HG03064 (cell line): ENCODE measurements around the gene PBX3.

Source experiments
- ATAC-seq: cut with Tn5 transposase; IDR thresholded peaks from one replicate; pipeline ENCODE4 v1.9.1; 2021; ENCODE audit warnings: low read depth; ENCODE audit not compliant: unreplicated experiment

Gene PBX3

GRCh38 chr9:125932012-125932411 lies 184.8 kb downstream of the PBX3 start:
- no peak for ATAC-seq

DNA sequence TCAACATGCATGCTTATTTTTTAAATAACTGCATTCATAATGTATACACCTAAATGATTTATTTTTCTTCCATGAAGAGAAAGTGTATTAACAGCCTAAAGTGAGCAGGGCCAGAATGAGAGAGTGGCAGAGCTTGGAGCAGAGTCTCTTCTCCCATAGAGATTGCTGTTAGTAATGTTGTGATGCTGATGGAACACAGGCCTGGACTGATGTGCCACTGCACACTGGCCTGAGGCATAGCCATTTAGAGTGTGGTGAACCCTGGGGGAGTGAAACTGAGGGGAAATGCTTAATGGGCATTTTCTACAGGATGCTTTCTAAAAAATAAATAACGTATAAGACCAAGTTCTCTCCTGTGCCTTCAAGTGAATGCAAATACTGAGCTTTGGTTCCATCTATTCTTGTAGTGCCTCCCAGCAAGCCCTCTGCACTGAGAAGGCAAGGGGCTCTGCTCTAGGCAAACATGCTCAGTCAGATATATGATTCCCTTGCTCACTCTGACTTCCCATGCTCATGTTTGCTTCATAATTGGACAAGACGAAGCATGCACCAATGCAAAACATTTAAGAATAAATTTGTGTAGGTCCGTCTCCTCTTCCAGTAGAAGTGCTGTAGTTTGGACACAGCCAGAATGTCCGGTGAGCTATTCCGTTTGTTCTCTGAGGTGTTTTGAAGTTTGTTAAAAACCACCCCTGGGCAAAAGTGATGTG lies 185.7 kb downstream of the PBX3 start:
- no peak for ATAC-seq

DNA sequence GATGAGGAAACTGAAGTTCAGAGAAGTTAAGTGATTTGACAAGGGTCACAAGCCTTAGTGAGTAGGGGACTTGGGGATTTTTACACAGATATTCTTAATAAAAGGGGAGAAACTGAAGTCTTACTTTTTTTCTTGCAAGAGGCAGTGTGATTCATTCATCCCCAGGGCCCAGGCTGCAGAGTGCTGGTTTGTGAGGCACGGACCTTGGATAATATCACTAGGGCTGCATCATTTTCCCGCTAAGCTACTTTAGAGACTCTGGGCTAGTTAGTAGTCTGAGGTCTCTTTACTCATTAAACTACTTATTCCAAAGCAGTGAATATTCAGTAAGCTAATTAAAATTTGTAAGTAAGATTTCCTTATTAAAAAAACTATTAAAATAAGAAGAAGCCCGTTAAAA lies 195.0 kb downstream of the PBX3 start:
- no peak for ATAC-seq

DNA sequence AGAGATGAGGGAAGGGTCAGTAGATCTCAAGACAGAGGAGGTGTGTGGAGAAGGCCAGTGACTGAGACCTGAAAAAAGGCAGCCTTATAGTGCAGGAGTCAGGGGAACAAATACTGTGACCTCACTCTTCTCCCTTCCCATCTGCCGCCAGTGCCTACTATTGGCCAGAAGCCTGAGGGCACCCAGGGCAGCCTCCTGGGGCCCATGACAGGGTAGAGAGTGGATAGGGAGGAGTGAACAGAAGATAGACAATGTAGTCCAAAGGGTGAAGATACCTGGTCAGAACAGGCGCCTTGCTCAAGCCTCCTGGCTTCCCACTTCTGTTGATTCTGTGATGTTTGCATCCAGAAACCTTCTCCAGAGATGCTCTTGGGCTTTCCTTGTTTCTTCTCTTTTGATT lies 196.7 kb downstream of the PBX3 start:
- no peak for ATAC-seq

DNA sequence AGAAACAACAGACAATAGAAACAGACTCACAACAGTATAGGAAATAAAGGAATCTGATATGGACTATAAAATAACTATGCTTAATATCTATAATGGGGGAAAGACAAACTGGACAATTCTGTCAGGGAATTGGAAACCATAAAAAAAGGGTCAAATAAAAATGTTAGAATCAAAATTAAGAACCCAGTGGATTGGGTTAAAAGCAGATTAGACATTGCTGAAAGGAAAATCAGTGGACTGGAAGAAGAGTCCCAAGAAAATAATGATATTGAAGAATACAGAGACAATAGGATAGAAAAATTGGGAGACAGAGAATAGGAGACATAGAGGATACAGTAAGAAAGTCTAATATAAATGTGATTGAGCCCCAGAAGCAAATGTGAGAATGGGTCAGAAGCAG lies 199.2 kb downstream of the PBX3 start:
- no peak for ATAC-seq

GRCh38 chr9:125948887-125949596 lies 201.9 kb downstream of the PBX3 start:
- no peak for ATAC-seq

- ATAC-seq: no peak
Observed at GRCh38 chr9:125949703-125950460, 202.7 kb downstream of the PBX3 start.

DNA sequence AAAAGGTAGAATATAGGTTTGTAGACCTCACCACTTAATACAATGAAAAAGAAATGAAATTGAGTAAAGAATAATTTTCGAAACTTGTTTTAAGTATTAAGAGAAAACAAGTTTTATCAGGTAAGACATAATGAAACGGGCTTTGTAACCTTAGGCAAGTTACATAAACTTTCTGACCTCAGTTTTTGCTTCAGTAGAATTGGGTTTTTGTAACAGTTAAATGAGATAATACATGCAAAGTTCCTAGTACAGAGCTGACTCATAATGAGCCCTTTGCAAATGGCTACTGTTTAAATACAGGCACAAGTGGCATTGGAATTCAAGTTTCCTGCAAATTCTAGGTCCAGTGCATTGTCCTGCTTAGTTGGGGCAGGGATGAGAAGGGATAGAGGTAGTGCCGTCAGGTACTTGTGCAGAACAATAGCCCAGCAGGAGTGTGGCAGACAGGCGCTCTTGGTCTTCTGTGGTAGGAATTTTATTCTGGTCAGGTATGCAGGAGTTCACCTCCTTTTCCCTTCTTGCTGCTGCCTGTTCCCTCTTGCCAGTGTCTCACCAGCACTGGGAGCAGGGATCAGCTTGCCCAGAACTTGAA lies 203.8 kb downstream of the PBX3 start:
- no peak for ATAC-seq

DNA sequence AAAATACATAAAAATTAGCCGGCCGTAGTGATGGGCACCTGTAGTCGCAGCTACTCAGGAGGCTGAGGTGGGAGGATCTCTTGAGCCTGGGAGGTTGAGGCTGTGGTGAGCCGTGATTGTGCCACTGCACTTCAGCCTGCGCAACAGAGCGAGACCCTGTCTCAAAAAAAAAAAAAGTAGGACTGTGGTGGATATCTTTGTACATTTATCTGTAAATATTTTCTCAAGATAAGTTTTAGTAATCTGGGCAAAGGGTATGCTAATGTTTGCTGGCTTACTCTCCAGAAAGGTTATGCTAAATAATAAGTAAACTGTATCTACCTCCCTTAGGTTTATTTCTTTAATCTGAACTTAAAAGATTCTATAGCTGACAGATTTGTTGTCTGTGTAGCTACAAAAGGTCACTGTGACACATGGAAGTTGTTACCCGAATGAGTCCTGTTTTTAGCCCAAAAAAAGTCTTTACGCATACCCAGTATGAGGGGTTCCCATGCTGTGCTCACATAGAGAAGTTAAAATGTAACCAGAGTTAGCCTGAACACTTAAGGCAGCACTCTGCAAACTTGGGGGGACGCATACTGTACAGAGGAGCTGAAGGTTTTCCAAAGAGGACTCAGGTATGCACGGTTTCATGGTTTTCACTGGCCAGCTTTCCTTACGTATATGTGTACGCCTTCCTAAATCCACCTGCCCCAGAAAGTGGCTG lies 206.3 kb downstream of the PBX3 start:
- no peak for ATAC-seq

GRCh38 chr9:125956102-125956501 lies 208.9 kb downstream of the PBX3 start:
- no peak for ATAC-seq

GRCh38 chr9:125959315-125959714 lies 212.1 kb downstream of the PBX3 start:
- no peak for ATAC-seq

GRCh38 chr9:125959951-125960619 lies 212.9 kb downstream of the PBX3 start:
- no peak for ATAC-seq

DNA sequence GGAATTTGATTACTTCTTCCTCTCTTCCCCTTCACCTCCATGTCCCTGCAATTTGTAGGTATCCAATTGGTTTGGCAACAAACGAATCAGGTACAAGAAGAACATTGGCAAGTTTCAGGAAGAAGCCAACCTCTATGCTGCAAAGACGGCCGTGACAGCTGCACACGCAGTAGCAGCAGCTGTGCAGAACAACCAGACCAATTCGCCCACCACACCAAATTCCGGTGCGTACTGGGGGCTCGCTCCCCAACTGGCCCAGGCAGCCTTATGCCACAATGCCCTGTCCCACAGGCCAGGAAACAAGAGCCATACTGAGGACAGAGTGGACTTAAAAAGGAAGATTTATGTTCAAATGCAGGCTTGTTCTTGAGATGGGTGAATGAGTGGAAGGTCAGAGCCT lies 213.5 kb downstream of the PBX3 start:
- ATAC-seq: no peak

- ATAC-seq: no peak
Observed at GRCh38 chr9:125961072-125961471, 213.9 kb downstream of the PBX3 start.

GRCh38 chr9:125963932-125964331 lies 216.8 kb downstream of the PBX3 start:
- ATAC-seq: no peak

DNA sequence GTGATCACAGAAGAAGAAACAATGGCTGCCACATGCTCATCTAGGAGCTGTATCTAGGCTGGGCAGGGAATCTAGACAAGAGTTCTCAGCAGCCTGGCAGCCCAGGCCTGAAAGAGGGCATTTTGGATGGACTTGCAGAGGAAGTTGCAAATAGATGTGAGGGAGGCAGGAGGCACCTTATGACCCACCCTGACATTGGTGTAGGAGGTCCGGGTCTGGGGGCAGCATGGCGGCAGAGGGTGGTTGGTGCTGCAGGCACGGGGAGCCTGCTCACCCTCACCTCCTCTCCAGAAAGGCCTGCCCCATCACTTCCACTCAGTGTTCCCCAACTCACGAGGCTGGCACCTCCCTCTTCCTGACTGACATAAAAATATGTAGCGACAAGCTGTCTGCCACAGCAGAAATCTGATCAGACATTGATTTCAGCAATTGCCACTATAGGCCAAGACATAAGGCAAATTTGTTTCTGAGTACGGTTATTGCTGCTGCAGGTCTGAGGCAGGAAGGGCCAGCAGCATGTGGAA lies 217.6 kb downstream of the PBX3 start:
- ATAC-seq: no peak

DNA sequence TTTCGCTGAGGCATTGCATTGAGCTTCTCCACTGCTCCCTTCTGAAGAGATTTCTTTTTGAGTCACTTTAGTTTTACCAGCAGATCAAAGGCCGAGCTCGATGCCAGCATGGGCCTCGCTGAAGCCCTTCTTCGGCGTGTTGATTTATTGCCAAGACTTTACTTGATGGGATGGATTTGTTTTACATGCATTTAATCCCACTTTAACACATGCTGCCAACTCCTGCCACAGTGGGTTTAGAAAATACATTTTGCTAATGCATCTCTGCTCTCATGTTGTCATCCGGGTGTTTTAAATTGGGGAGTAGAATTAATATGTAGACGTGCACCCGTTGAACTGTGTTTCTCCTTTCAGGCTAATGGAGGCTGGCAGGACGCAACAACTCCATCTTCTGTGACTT lies 218.3 kb downstream of the PBX3 start:
- ATAC-seq: no peak

- ATAC-seq: no peak
Observed at GRCh38 chr9:125966466-125966865, 219.3 kb downstream of the PBX3 start.

GRCh38 chr9:125966959-125967711 lies 220.0 kb downstream of the PBX3 start:
- ATAC-seq: no peak
